Cerebellar nuclear complex (tissue), 1 donor: ENCODE measurements around the gene NKD1.

Experiments
- DNase-seq, 2 experiments: peaks; one replicate each; lab custom pipeline; 2025; lab: John Stamatoyannopoulos, UW

Gene NKD1

DNA sequence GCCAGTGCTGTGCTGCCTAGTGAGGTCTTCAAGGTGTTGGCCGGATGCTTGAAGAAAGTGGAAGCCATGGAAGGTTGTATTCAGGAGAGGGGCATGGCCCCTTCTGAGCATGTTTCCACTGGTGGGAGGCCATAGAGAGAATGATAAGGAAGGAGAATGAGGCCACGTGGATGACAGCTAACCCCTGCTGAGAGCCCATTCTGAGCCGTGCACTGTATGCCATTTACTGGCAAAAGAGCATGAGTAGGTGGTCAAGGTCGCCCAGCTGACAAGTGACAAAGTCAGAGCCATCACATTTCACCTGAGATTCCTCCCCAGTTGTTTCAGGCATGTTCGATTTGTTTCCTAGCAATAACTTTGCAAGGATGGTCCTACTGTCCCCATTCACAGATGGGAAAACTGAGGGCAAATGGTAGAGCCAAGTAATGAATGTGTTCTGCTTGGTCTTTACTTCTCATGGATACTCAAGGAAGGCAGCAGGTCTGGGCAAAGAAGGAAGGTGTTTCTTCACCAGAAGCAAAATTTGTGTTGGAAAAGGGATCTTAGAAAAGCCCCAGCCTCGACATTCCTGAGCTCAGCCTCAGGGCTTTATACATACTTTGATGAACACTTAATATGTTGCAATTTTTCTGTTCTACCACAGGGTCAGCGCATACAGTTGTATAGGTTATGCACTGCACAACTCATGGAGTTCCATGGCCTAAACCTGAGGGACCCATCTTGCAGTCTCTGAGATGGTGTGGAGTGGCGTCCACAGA, 10.5 kb upstream of the NKD1 start:
- DNase-seq: no peak

DNA sequence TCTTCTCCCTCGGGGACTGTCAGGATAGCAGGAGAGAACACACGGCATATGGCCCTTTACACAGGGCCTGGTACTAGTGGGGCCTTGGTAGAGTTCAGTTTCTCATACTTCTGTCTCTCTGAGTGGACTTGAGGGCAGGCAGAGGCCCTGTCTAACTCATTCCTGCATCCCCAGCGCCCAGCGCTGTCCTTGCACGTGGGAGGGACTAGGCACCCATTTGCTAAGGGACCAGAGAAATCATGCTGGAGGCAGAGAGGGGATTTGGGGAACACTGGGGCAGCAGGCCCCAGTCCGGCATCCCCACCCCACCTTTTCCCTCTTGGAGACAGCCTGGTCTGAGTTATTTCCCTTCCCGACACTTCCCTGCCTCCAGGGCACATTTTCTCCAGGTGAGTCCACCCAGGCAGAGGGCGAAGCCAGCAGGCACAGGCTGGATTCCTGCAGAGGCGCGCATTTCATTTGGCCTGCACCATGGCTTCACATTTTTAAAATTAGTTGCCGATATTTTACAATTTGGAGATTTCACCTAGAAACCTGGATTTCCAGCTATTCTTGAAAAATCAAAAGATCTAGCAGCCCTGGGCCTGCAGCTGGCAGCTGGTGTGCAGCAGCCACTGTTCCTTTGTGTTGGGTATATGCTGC, 9.7 kb upstream of the NKD1 start:
- DNase-seq: no peak

DNA sequence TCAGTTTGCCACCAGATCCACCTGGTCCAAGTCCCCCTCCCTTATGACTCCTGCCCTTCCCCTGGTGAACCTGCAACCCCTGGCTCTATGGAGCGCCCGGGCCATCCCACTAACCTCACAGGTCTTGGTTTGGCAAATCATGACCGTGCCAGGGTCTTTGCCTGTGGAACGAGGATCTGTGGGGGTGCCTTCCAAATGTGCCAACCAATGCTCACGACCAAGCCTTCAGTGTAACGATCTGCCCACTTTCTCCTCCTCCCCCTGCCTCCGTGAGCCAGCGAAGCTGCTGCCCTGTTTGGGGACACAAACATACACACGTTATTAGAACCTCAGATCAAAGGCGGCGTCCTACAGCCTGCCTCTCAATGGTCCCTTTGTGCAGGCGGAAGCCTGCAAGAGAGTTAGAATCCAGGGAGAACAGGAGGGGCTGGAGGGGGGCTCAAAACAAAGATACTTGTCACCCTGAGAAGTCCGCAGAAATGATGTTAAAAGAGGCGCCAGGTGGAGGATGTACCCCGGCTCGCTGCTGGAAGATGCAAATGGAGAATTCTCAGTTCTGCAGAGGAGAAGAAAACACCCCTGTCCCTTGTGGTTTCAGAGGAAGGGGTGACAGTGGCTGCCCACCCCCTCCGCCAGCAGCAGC, 9.0 kb upstream of the NKD1 start:
- DNase-seq: no peak

DNA sequence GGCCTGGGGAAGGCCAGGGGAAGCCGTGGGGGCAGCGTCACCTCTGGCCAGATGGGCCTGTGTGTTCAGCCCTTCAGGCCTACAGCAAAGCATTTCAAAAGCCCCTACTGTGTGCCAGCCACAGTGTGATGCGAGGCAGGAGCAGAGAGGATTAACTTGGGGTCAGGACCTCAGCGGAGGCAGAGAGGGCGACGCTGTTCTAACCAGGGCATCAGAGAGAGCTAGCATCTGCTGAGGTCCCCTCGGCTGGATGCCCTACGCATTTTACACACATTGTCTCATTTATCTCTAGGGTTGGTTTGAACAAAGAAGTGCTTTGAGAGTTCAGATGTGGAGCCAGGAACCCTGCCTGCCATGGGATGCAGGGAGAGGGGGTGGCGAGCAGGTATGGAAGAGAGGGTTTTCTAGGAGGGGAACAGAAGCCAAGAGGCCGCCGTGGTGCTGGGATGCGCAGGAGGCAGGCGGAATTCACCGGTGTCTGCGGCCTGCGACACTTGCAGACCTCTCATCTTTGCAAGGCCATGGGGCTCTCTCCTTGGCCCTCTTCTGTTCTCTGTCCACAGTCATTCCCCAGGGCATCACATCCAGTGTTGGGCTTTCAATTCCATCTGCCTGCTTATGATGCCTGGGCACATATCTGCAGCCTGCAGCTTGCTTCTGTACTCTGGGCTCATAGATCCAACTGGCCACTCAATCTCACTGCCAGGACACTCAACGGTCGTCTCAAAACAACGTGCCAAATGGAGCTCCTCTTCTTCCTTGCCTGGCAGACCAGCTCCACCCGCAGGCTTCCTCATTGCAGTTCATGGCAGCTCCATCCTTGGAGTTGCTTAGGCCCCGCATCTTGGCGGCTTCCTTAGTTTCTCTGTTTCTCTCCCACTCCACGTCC, 8.1 kb upstream of the NKD1 start:
- DNase-seq: no peak

DNA sequence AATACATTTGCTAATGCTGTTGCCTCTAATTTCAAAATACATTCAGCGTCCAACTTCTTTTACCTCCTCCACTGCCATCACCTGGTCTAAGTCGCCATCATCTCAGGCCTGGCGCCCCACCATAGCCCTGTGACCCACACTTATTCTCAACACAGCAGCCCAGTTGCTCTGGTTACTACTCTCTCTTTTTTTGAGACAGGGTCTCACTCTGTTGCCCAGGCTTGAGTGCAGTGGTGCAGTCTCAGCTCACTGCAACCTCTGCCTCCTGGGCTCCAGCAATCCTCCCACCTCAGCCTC, 7.5 kb upstream of the NKD1 start:
- no peak for DNase-seq

DNA sequence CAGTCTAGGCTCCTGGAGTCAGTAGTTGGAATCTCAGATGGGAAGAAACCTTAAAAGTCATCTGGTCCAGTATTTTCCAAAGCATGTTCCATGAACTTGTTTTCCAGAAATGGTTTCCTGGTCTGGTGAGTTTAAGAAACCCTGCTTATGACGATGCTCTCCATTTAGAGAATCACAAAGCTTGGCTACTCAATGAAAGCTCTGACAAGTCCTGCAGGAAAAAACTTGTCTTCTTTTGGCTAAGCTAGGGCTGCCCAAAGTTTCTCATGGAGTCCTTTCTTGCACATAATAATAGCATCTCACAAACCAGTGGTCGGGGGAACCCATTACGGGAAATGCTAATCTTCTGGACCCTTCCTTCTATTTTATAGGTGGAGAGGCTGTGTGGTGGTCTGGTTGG, 5.5 kb upstream of the NKD1 start:
- DNase-seq: no peak

DNA sequence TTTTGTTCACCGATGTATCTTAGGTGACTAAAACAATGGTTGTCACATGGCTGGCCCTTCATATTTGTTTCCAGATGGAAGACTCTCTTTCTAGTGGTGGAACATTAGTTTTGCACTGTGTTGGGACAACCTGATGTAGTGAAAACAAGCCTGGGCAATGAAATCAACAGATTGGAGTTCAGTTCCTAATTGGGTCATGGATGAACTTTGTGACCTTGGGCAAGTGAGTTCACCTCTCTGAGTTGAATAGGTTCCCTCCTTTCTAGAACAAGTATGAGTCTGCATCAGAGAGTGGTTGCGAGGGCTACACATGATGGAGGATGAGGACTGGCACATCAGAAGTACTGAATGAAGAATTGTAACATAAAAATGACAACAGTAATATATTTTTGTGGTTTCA, 2.1 kb upstream of the NKD1 start:
- no peak for DNase-seq

DNA sequence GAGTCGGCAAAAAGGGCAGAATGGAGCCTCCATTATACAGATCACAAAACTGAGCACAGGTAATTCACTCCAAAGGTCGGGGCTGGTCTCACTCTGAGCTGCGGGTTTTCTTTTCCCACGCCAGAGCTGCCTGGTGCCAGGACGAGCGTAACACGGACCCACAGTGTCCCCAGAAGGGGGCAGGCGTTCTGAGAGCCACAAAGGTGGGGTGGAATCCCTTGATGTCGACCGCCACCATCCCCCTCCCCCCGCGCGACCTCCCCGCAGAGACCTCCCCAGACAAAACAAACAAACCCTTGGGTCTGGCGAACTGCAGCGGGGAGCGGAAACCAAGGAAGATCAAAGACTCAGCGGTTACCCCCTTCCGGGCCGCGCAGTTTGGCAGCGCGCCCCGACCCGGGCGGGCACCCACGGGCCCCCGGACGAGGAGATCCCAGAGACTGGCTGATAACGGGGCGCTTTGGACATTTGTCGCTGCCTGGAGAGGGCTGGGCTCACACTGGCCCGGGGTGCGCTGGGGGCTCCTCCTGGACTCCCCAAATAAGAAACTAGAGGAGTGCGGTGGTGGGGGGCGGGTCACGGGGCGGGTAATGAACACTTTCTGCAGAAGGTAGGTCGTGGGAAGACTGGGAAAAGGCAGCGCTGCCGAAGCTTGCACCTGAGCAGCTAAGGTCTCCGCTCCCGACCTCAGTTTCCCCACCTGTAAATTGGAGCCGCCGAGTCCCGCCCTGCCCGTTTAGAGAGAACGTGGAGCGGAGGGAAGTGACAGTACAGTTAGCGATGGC, 664 bp upstream of the NKD1 start:
- no peak for DNase-seq

DNA sequence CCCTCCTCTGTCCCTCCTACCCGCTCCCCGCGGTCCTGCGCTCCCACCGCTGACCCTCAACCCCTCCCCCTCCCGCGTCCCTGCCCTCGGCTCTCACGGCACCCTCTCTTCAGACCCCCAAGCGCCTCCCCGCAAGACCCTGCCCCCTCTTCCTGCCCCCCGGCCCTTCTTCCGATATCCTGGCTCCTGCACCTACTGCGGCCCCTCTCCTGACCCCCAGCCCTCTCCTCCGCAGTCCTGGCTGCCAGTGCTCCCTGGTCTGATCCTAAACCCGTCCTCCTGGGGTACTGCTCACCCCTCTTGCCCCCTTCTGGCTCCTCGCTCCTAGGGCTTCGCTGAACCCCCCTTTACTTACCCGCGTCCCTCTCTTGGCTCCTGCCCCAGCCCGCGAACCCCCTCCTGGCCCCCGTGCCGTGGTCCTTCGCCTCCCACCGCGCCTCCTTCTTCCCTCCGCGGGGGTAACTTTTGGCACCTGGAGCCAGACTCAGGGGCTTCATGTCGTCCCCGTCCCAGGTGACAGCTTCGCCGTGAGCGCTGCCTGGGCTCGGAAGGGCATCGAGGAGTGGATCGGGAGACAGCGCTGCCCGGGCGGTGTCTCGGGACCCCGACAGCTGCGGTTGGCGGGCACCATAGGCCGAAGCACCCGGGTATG, 839 bp downstream of the NKD1 start:
- no peak for DNase-seq

DNA sequence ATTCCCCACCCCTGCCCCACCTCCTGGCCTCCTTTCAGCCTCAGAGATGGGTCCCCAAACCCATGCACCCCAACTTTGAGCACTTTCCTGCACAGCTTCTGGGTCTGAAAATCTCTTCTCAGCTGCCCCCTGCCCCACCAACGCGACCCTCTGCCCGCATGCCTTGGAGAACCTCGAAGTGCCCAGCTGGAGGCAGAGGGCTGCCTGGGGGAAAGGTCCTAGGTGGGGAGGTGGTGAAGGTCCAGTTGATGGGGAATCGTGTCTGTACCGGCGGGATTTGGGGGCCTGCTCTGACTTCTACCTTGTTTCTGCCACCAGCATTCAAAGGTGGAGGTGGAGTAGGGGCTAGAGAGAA, 1.3 kb downstream of the NKD1 start:
- no peak for DNase-seq

DNA sequence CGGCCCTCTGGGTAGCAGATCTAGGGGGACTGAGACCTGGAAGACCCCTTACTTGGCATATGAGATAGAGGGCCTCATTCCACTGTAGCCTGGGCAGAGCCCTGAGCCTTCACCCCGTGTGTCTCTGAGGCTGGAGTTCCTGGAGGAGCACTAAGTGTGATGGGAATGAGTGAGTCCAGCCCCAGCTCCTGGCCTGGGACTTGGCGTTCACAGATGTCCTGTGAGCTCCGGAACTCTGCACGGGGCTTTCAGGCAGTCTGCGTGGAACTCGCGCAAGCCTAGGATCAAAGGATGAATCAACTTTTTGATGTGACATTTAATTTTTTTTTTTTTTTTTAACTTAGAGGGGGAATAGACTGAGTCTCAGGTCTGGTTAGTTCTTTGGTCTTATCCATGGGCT, 1.8 kb downstream of the NKD1 start:
- no peak for DNase-seq

DNA sequence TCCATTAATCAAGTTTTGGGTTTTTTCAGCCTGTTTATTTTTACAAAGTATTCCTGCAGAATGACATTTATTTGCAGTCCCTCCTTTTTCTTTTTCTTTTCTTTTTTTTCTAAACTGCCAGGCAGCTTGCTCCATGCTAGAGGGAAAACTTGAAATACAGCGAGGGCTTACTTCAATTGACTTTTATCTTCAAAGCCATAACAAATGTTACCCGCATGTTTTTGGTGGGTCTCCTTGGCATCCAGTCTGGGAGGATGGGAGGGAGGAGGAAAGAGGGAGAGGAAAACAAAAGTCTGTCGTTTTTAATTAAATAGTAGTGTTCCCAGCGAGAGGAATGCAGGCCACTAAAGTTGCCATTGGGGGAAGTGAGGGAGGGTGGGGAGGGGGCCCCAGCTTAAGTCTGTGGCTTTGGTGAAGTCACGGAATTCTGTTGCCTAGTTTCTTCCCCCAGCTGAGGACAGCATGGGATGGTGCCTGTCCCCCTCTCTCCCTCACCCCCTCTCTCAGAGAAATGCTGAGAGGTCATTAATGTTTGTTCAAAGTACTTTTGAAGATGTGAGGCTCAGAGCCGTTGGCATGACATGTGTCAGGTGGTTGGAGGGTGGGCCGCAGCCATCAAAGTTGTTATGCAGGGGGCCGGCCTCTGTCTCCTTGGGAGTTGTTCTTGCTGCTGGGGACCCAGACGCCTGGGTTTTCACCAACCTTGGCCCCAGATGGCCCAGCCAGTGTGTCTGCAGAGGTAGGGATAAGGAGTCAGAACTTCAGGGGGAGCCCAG, 2.9 kb downstream of the NKD1 start:
- no peak for DNase-seq

DNA sequence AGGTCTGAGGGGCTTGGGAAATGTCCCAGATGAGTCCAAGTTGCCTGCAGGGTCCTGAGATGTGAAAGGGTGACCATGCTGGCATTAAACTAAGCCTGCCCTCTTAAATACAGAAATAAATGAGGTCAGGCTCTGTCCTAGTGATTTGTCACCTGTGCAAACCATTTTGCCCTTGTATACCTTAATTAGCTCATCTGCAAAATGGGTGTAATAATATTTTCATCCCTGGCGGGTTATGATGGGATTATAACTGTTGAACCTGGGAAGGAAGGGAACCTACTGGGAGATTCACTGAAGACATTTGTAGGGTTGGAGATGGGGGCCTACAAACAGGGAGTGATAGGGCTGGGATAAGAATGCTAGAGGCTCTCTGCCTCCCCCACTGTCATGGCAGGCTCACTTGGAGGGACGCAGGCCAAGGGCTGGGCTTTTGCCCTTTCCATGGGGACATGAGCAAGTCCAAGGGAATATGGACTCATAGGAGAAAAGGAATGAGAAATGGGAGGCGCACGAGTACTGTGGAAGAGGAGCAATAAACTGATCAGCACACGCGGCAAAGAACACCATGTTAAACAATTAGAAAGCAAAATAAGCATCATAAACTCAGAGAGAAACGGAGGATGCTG, 4.4 kb downstream of the NKD1 start:
- DNase-seq: no peak

DNA sequence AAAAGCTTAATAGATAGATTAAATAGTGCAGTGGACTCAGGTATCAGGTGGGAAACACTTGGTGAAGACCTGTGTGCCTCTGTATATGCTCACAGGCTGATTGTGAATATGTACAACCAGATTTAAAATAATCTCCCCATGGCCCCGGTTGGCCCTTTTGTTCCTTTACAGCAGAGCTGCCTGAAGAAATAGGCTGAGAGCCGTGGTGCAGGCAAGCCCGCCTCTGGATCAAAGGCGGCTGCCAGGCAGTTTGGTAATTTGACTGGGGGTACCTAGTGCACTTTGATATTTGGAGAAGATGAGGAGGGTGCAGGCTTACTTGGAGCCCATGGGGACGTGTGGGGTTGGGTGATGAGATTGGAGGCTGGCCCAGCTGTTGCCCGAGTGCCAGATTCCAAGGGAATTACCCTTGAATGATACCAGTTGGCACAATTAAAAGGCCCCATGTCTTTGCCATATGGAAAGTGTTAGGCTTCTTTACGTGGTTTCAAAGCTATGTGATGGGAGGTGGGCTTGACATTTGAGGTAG, 5.0 kb downstream of the NKD1 start:
- DNase-seq: no peak

DNA sequence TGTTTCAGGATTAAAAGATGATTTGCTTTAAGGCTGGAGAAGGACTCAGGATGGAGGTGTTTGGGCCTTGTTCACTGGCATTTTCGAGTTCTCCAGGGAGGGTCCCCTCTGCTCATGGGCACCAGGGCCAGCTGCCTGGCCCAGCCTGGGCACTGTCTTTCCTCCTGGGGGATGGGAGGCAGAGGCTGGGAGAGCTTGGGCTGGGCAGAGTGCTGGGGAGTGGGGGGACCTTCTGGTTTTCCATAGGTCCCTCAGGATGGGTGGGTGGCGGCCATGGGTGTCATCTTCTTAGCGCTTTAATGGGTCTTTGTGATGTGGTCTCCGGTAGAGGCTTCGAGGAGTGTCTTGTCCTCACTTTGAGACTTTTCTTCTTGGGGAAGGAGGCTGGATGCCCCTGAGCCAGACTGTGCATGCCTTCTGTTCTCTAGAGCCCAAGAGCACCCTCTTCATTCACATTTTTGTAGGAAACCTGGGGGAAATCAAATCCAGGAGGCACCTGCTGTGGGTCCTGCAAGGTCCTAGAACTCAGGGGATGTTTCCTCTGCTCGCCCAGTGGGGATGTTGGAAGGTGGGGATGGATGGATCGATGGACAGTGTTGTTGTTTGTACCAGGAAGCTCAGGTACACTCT, 5.7 kb downstream of the NKD1 start:
- no peak for DNase-seq

DNA sequence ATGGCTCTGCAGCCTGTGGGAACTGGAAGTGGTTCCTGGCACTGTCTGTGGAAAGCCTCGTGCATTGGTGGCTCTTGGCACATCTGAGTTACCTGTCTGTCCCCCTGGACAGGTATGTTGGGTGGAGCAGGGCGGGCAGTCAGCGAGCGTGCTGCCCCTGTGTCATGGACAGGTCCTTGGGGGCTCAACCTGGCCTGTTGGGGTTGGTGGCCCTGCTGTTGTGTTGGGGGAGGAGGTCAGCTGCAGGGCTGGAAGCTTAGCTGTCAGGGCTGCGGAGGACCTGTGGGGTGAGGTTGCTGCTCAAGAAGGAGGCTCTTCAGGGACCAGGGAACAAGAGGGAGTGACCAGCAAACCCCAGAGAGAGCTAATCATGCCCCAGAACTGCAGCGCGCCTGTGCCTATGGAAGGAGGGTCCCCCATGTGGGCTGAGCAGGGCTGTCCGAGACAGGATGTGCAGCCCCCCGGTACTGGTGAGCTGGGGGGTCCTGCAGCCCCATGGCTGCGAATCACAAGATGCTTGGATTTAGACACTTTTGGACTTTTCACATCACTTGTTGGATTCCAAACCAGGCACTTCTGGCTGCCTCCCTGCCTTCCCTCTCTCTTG, 7.2 kb downstream of the NKD1 start:
- no peak for DNase-seq

DNA sequence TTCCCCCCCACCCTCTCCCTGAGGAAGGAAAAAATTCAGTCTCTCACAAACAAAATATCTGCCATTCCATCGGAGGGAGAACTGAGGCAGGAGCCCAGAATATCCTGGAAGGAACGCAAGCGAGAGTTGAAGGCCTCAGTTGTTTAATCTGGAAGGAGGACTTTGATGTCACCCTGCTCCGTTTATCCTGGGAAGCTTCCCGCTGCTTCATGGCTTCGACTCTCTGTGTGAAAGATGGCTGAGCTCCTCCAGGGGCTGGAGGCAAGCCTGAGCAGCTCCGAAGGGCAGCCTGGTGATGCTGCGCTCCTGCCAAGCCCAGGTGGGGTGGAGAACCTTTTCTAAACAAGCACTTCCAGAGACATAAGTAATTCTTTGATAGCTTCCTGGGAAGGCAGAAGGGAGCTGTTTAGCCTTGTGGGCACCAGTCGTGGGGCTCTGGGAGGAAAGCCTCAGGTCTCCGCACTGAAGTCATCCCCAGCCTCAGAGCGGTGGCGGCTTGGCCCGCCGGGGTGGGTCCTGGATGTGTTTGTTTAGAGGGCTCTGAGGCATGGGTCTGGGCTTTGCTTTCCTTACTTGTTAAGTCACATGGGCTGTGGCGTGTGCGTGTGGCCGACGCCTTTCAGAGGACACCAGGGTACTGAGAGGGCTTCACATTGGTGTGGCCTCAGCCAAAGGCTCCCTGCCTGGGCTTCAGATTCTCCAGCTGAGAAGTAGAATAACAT, 7.9 kb downstream of the NKD1 start:
- DNase-seq: no peak

DNA sequence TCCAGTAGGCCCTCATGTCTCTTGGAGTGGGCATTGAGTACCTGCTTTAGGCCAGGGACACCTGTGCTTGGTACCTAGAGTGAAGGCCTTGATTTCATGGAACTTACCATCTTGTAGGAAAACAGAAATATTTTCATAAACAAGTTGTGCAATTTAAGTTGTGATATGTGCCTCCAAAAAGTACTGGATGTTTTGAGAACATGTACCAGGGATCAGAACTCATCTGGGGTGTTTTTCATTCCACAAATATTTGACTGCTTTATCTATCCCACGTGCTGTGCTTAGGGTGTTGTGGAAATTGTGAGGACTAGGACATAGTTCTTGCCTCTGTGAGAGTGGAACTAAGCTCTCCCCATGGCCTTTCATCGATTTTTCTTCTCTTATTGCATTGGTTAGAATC, 8.8 kb downstream of the NKD1 start:
- no peak for DNase-seq
